ENCODE data around the gene PPIF.
"Not testable (repeated sequence)": the region's sequence is repeated elsewhere in the genome, so short reads cannot be mapped to it uniquely, and the experiment has no call there.

The PPIF gene

DNA sequence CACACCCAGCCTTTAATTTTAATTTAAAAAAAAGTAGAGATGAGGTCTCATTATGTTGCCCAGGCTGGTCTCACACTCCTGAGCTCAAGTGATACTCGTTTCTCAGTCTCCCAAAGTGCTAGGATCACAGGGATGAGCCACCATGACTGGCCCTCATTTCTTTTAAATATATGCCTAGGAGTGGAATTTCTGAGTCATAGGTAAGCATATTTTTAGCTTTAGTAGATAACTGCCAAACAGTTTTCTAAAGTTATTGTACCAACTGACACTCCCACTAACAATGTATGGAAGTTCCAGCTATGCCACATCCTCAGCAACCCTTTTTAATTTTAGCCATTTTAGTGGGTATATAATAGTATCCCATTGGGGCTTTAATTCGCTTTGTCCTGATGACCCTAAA lies 13.8 kb upstream of the PPIF start:
- no peak overlapping the region for H3K4me3 ChIP-seq (ENCODE audit: low read length in 2 of 2)
- no peak overlapping the region for H3K9ac ChIP-seq (ENCODE audit: low read length in 2 of 2)
- peaks cover 12% of the 10 kb centered on the region for H3K4me1 ChIP-seq (ENCODE audit: control insufficient read depth, insufficient read depth, low read length)
- no peak overlapping the region for H3K27ac ChIP-seq (ENCODE audit: low read length)
- no peaks in the 10 kb centered on the region for H3K9me3 ChIP-seq (ENCODE audit: control insufficient read depth in 2 of 2, low read length in 2 of 2)
- no peaks in the 10 kb centered on the region for H3K36me3 ChIP-seq (ENCODE audit: control insufficient read depth in 2 of 2, insufficient read depth in 2 of 2, low read length in 2 of 2)
- no peaks in the 10 kb centered on the region for H3K27me3 ChIP-seq (ENCODE audit: control insufficient read depth in 1 of 2, insufficient read depth in 2 of 2, low read length in 2 of 2)

DNA sequence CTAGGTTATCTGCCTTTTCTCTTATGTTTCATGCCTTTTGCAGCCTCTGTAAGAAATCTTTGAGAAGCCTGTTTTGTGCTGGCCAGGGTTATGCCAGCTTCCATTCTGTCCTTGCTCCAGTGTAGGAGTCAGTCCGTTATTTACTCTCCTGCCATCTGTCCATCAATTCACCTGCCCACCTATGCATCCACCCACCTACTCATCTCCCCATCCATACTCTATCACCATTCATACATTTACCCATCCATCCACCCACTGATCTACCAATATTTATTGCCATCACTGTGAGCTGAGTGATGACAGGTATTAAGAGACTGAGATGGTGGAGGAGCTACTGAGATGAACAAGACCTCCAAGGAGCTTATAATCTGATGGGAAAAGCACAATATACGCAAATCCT lies 12.7 kb upstream of the PPIF start:
- no peak overlapping the region for H3K27ac ChIP-seq (ENCODE audit: low read length)
- no peaks in the 10 kb centered on the region for H3K27me3 ChIP-seq (ENCODE audit: control insufficient read depth in 1 of 2, insufficient read depth in 2 of 2, low read length in 2 of 2)
- H3K4me1 ChIP-seq (ENCODE audit: control insufficient read depth, insufficient read depth, low read length) = peaks cover 12% of the 10 kb centered on the region
- H3K9ac ChIP-seq (ENCODE audit: low read length in 2 of 2) = no peak overlapping the region
- no peak overlapping the region for H3K4me3 ChIP-seq (ENCODE audit: low read length in 2 of 2)
- no peaks in the 10 kb centered on the region for H3K36me3 ChIP-seq (ENCODE audit: control insufficient read depth in 2 of 2, insufficient read depth in 2 of 2, low read length in 2 of 2)
- no peaks in the 10 kb centered on the region for H3K9me3 ChIP-seq (ENCODE audit: control insufficient read depth in 2 of 2, low read length in 2 of 2)

DNA sequence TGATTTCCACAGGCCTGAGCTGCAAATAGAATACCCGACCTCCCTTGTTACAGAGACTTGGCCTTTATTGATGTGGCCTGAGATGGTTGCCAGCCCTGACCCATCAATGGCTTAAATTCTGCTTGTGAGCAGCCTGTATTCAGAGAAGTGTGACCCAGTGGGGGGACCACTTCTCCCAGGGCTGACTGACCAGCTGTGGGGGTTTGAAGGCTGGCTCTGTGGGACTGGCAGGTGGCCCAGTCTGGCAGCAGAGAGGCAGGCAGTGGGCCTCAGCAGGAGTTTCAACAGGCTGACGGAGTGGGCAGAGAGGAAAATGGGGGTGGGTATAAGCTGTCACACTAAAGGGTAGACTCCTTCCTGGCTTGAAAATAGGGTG lies 12.2 kb upstream of the PPIF start:
- Histone ChIP-seq H3K36me3 (ENCODE audit: control insufficient read depth in 2 of 2, insufficient read depth in 2 of 2, low read length in 2 of 2) (no peaks in the 10 kb centered on the region), H3K27ac (ENCODE audit: low read length) (no peak overlapping the region), H3K9ac (ENCODE audit: low read length in 2 of 2) (no peak overlapping the region), H3K4me3 (ENCODE audit: low read length in 2 of 2) (no peak overlapping the region), H3K4me1 (ENCODE audit: control insufficient read depth, insufficient read depth, low read length) (peaks cover 12% of the 10 kb centered on the region), H3K9me3 (ENCODE audit: control insufficient read depth in 2 of 2, low read length in 2 of 2) (no peaks in the 10 kb centered on the region), H3K27me3 (ENCODE audit: control insufficient read depth in 1 of 2, insufficient read depth in 2 of 2, low read length in 2 of 2) (no peaks in the 10 kb centered on the region)

DNA sequence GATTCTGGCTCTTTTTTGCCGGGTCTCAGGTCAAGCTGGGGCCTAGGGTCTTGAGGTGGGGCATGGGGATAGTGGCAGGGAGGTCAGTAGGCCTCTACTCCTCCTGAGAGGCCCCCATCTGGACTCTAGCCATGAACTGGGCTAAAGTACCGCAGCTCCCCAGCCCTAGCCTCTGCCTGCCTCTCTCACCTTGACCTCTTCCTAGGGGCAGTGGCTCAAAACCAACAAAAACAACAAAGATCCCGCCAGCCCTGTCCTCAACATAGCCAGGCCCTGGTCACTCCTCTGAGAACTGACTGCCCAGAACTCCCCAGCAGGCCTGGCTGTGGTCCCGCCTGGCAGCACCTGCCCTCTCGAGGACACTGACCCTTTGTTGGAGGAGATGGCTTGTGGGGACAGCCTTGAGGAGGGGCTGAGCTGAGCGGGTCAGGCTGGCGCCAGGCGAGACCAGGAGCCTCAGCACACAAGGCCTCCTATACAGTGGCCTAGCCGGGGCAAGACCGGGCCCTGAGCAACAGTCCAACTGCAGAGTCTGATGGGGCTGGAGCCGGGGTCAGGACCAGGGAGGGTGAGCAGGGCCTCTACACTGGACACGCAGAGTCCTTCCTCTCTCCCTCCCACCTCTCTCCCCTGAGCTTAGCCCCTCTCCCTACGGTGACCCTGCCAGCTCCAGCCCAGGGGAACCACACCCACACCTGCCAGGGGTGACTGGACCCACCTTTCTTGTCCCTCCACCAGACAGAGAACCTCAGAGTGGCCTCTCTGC lies 11.6 kb upstream of the PPIF start:
- Histone ChIP-seq H3K9ac (ENCODE audit: low read length in 2 of 2) (no peak overlapping the region), H3K9me3 (ENCODE audit: control insufficient read depth in 2 of 2, low read length in 2 of 2) (no peaks in the 10 kb centered on the region), H3K4me1 (ENCODE audit: control insufficient read depth, insufficient read depth, low read length) (peaks cover 12% of the 10 kb centered on the region), H3K4me3 (ENCODE audit: low read length in 2 of 2) (no peak overlapping the region), H3K27me3 (ENCODE audit: control insufficient read depth in 1 of 2, insufficient read depth in 2 of 2, low read length in 2 of 2) (no peaks in the 10 kb centered on the region), H3K27ac (ENCODE audit: low read length) (no peak overlapping the region), H3K36me3 (ENCODE audit: control insufficient read depth in 2 of 2, insufficient read depth in 2 of 2, low read length in 2 of 2) (no peaks in the 10 kb centered on the region)

DNA sequence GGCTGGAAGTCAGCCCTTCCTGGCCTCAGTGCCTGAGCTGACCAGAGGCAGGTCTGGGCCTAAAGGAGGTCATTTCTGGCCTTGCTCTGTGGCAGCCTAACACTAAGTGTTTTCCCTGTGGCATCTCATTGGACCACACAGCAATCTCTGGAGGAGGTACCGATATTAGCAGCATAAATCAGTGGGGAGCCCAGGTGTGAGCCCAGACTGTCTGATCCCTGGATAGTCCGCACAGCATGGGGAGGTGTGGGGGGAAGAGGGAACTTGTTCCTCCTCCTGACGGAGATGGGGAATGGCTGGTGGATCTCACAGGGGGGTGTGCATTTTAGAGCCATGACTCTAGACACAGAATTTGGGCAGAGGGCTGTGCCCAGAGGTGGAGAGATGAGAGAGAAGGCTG lies 11.0 kb upstream of the PPIF start:
- Histone ChIP-seq H3K4me1 (ENCODE audit: control insufficient read depth, insufficient read depth, low read length) (peaks cover 12% of the 10 kb centered on the region), H3K9me3 (ENCODE audit: control insufficient read depth in 2 of 2, low read length in 2 of 2) (no peaks in the 10 kb centered on the region), H3K27me3 (ENCODE audit: control insufficient read depth in 1 of 2, insufficient read depth in 2 of 2, low read length in 2 of 2) (no peaks in the 10 kb centered on the region), H3K27ac (ENCODE audit: low read length) (no peak overlapping the region), H3K4me3 (ENCODE audit: low read length in 2 of 2) (no peak overlapping the region), H3K36me3 (ENCODE audit: control insufficient read depth in 2 of 2, insufficient read depth in 2 of 2, low read length in 2 of 2) (no peaks in the 10 kb centered on the region), H3K9ac (ENCODE audit: low read length in 2 of 2) (no peak overlapping the region)

DNA sequence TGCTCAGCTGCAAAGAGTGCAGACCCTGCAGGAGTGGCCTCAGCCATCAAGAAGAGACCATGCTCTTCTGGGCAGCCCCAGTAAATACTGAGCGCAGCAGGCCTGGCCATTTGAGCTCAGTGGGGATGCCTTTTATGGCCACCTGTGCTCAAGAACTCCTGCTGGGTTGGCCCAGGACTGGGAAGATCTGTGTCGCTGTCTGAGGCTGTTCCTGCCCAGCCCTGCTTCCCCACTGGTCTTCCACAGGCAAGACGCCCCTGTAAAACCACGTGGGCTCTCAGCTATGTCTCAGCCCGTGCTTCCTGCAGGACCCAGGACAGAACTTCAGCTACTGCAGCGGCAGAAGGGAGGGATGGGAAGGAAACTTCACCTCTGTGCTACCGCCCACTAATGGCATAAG lies 10.5 kb upstream of the PPIF start:
- Histone ChIP-seq H3K9ac (ENCODE audit: low read length in 2 of 2) (no peak overlapping the region), H3K4me3 (ENCODE audit: low read length in 2 of 2) (no peak overlapping the region), H3K36me3 (ENCODE audit: control insufficient read depth in 2 of 2, insufficient read depth in 2 of 2, low read length in 2 of 2) (no peaks in the 10 kb centered on the region), H3K27ac (ENCODE audit: low read length) (no peak overlapping the region), H3K9me3 (ENCODE audit: control insufficient read depth in 2 of 2, low read length in 2 of 2) (no peaks in the 10 kb centered on the region), H3K27me3 (ENCODE audit: control insufficient read depth in 1 of 2, insufficient read depth in 2 of 2, low read length in 2 of 2) (no peaks in the 10 kb centered on the region), H3K4me1 (ENCODE audit: control insufficient read depth, insufficient read depth, low read length) (peaks cover 12% of the 10 kb centered on the region)

DNA sequence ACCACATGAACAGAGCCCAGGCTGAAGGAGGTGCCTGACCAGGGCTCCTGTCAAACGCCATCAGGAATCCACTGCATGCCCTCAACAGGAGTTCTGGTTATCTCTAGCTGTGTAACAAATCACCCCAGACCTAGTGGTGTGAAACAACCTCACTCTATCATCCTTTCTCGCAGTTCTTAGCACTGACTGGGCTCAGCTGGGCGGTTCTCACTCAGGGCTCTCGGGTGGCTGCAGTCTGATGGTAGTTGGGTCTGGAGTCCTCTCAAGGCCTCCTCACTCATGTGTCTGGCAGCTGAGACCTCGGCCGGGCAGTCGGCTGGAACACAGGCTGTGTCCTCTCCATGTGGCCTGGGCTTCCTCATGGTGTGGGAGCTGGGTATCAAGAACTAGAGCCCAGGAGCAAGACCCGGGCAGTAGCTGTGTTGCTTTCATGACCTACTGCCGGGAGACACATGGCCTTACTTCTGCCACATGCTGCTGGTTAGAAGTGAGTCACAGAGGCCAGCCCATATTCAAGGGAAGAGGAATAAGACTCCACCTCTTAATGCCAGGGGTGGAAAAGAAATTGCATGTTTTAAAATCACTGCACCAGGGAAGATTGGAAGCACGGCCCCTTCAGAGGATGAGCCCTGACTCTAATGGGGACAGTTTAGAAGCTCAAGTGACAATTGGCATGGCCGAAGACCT lies 9.3 kb upstream of the PPIF start:
- H3K4me1 ChIP-seq (ENCODE audit: control insufficient read depth, insufficient read depth, low read length) = peaks cover 16% of the 10 kb centered on the region
- not testable (repeated sequence) for H3K4me3 ChIP-seq (ENCODE audit: low read length in 2 of 2); H3K9me3 ChIP-seq (ENCODE audit: control insufficient read depth in 2 of 2, low read length in 2 of 2); H3K9ac ChIP-seq (ENCODE audit: low read length in 2 of 2); H3K27me3 ChIP-seq (ENCODE audit: control insufficient read depth in 1 of 2, insufficient read depth in 2 of 2, low read length in 2 of 2); H3K36me3 ChIP-seq (ENCODE audit: control insufficient read depth in 2 of 2, insufficient read depth in 2 of 2, low read length in 2 of 2); H3K27ac ChIP-seq (ENCODE audit: low read length)

DNA sequence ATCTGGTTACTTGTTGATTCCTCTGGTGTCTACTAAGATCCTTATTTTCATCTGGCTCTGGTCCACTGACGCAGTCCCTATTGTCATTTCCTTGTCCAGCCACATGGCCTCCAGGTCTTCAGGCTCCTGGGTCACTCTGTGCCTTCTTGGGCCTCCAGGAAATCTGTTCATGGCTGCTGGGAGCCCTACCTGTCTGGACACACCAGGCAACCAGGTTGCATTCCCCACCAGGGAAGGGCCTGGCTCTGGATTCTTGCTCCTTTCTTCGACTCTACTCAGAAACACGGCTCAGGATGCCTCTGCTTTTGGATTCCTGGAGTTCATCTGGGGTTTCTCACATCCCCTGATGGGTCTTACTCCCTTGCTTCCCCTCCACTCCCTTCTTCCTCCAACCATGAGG lies 8.0 kb upstream of the PPIF start:
- Histone ChIP-seq H3K27ac (ENCODE audit: low read length) (no peak overlapping the region), H3K9me3 (ENCODE audit: control insufficient read depth in 2 of 2, low read length in 2 of 2) (no peaks in the 10 kb centered on the region), H3K9ac (ENCODE audit: low read length in 2 of 2) (no peak overlapping the region), H3K27me3 (ENCODE audit: control insufficient read depth in 1 of 2, insufficient read depth in 2 of 2, low read length in 2 of 2) (no peaks in the 10 kb centered on the region), H3K4me3 (ENCODE audit: low read length in 2 of 2) (no peak overlapping the region), H3K36me3 (ENCODE audit: control insufficient read depth in 2 of 2, insufficient read depth in 2 of 2, low read length in 2 of 2) (no peaks in the 10 kb centered on the region), H3K4me1 (ENCODE audit: control insufficient read depth, insufficient read depth, low read length) (peaks cover 16% of the 10 kb centered on the region)

DNA sequence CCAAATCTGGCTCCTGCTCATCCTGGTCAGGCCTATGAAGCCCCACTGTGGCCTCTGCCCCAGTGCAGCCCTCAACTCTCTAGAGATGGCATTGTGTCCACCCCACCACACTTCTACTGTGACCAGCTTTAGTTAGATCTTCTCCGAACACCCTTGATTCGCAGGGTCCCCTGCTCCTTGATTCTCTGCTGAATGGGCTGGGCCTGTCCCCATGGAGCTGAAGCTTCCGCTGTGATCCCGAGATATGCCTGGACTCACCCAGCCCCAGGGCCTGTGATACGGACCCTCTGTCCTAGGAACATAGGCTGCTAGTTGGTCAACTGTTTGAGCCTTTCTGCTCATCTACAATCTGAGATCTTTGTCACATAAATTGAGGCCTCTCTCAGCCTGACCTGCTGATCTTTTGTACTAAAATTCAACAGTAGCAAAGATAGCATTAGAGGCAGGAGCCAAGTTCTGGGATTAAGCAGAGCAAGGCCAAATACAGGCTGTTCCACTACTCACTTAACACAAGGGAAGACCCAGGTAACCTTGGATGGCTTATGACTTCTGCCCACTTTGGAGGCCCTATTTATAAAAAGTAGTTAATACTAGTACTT lies 6.5 kb upstream of the PPIF start:
- no peaks in the 10 kb centered on the region for H3K27me3 ChIP-seq (ENCODE audit: control insufficient read depth in 1 of 2, insufficient read depth in 2 of 2, low read length in 2 of 2)
- H3K9me3 ChIP-seq (ENCODE audit: control insufficient read depth in 2 of 2, low read length in 2 of 2) = no peaks in the 10 kb centered on the region
- H3K4me3 ChIP-seq (ENCODE audit: low read length in 2 of 2) = no peak overlapping the region
- peaks cover 16% of the 10 kb centered on the region for H3K4me1 ChIP-seq (ENCODE audit: control insufficient read depth, insufficient read depth, low read length)
- H3K36me3 ChIP-seq (ENCODE audit: control insufficient read depth in 2 of 2, insufficient read depth in 2 of 2, low read length in 2 of 2) = no peaks in the 10 kb centered on the region
- H3K27ac ChIP-seq (ENCODE audit: low read length) = no peak overlapping the region
- H3K9ac ChIP-seq (ENCODE audit: low read length in 2 of 2) = no peak overlapping the region

DNA sequence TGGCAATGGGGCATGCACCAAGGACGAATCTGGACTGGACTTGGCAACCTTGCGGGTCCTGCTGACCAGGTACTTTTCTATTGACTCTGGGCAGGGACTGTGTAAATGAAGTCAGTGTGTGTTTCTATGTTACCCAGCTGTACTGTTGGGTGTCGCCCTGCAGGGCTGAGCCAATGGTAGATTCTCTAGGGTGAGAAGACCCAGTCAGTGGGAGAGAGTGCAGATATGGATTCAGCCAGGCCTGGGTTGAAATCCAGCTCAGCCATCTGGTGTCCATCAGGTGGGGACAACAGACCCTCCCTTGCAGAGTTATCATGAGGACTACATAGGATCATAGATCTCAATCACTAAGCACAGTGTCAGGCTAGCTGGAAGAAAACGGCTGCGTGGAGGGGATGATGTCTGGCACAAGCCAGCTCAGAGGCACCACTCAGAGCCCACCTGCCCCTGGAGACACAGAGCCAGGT lies 4.9 kb upstream of the PPIF start:
- Histone ChIP-seq H3K36me3 (ENCODE audit: control insufficient read depth in 2 of 2, insufficient read depth in 2 of 2, low read length in 2 of 2) (no peaks in the 10 kb centered on the region), H3K4me3 (ENCODE audit: low read length in 2 of 2) (no peak overlapping the region), H3K27ac (ENCODE audit: low read length) (no peak overlapping the region), H3K9me3 (ENCODE audit: control insufficient read depth in 2 of 2, low read length in 2 of 2) (no peaks in the 10 kb centered on the region), H3K9ac (ENCODE audit: low read length in 2 of 2) (no peak overlapping the region), H3K4me1 (ENCODE audit: control insufficient read depth, insufficient read depth, low read length) (peaks cover 13% of the 10 kb centered on the region), H3K27me3 (ENCODE audit: control insufficient read depth in 1 of 2, insufficient read depth in 2 of 2, low read length in 2 of 2) (no peaks in the 10 kb centered on the region)
